Esophagus muscularis mucosa (tissue), 4 donors: ENCODE measurements around the gene NUP85. TPM values are rescaled to one million over a fixed set of nuclear protein-coding genes. Genes with fewer than 3 reads are reported as not detected.

Experiments used
- DNase-seq: peaks from one replicate; pipeline ENCODE4 v3.0.0-alpha.2; 2017; ENCODE audit errors: extremely low spot score
- H3K27ac ChIP-seq, 4 donors: fragments of 200-600 bp; sonication (generic); replicated peaks in 1 of 4; 1 replicate in 3 of 4; 2 replicates in 1 of 4; pipeline ENCODE4 v1.5.1; 2016 to 2019; ENCODE audit warnings: mild to moderate bottlenecking in 1 of 4
- H3K27me3 ChIP-seq, 4 donors: fragments of 200-600 bp; sonication (generic); one replicate each; pipeline versions ENCODE4 v1.5.1 to v1.6.0; 2016 to 2019
- H3K36me3 ChIP-seq, 4 donors: fragments of 200-600 bp; sonication (generic); one replicate each; pipeline ENCODE4 v1.5.1; 2016 to 2019
- H3K4me1 ChIP-seq, 4 donors: fragments of 200-600 bp; sonication (generic); one replicate each; pipeline ENCODE4 v1.5.1; 2016 to 2019
- H3K4me3 ChIP-seq, 4 donors: fragments of 200-600 bp; sonication (generic); 1 replicate in 2 of 4; 2 replicates in 2 of 4; pipeline ENCODE4 v1.5.1; 2016 to 2019; ENCODE audit warnings: mild to moderate bottlenecking in 4 of 4, moderate library complexity in 1 of 4
- H3K9me3 ChIP-seq, 4 donors: fragments of 200-600 bp; sonication (generic); 1 replicate in 3 of 4; 2 replicates in 1 of 4; pipeline ENCODE4 v1.5.1; 2016 to 2019
- CTCF ChIP-seq, 3 experiments: fragments of 200-600 bp in 2 of 3; fragments of 450-650 bp in 1 of 3; sonication (generic) in 2 of 3; IDR thresholded peaks; one replicate each; pipeline ENCODE4 v1.5.1; 2017 to 2019; ENCODE audit warnings: antibody characterized with exemption in 3 of 3, mild to moderate bottlenecking in 2 of 3, moderate library complexity in 1 of 3
- EP300 ChIP-seq: sonication (generic); formaldehyde crosslinking; IDR thresholded peaks from one replicate; pipeline ENCODE4 v1.6.1; 2017; ENCODE audit warnings: antibody characterized with exemption
- POLR2A ChIP-seq: fragments of 450-650 bp; IDR thresholded peaks from one replicate; pipeline ENCODE4 v1.6.1; 2017; ENCODE audit warnings: antibody characterized with exemption, moderate library complexity, mild to moderate bottlenecking, low read depth
- POLR2AphosphoS5 ChIP-seq, 2 donors: sonication (generic); formaldehyde crosslinking; IDR thresholded peaks; one replicate each; pipeline ENCODE4 v1.6.1; 2017; ENCODE audit warnings: antibody characterized with exemption in 2 of 2
- WGBS: methylation state at CpG from one replicate; pipeline ENCODE4 v1.1.5; 2018; 5-methylcytosine and 5-hydroxymethylcytosine counted together
- intact Hi-C: fragments of 100-400 bp; cut with DNase I; formaldehyde crosslinking; loops from one replicate; pipeline ENCODE4 v1.15.1; 2023
- total RNA-seq, 4 donors: library from RNA; depleted of rRNA; stranded (reverse); fragments of >200 nt; gene quantifications; one replicate each; pipeline versions ENCODE4 v1.1.0 to v1.2.1, GENCODE V29; 2016

Gene NUP85
- total RNA-seq, 4 donors from 2014 or later, result 20.4 to 32.4 (median 23.3) TPM

GRCh38 chr17:75267411-75268232 is 62.1 kb downstream of the NUP85 start:
- TF ChIP-seq POLR2AphosphoS5 (IDR thresholded peaks at IDR 0.05) (no peak), EP300 (no peak), CTCF (IDR thresholded peaks at IDR 0.05) (no peak), POLR2A (no peak)
- peaks cover 0 to 4% (median 0%) of the 10 kb centered on the region in 4 donors for H3K27me3 ChIP-seq
- no peak overlapping the region for H3K4me3 ChIP-seq
- no peaks in the 10 kb centered on the region for H3K9me3 ChIP-seq
- peaks cover 23 to 49% (median 39%) of the 10 kb centered on the region in 4 donors for H3K4me1 ChIP-seq
- no peak for DNase-seq
- intact Hi-C loops, result no loop called here
- 51% methylated on average over 13 of the region's 14 CpGs for WGBS
- H3K27ac ChIP-seq, result no peak overlapping the region
- peaks cover 25 to 49% (median 42%) of the 10 kb centered on the region in 4 donors for H3K36me3 ChIP-seq

- no peak for DNase-seq
- Histone ChIP-seq H3K9me3 (no peaks in the 10 kb centered on the region), H3K4me3 (peak overlapping the region; percentile 88 to 90 (median 90)), H3K27ac (peak overlapping the region; percentile 96 to 98 (median 97)), H3K27me3 (peaks cover 0 to 4% (median 0%) of the 10 kb centered on the region in 4 donors), H3K4me1 (peaks cover 27 to 57% (median 43%) of the 10 kb centered on the region in 4 donors), H3K36me3 (peaks cover 17 to 36% (median 25%) of the 10 kb centered on the region in 4 donors)
- 21% methylated on average over 6 of the region's 6 CpGs for WGBS
- TF ChIP-seq EP300 (no peak), POLR2A (no peak), POLR2AphosphoS5 (IDR thresholded peaks at IDR 0.05) (no peak), CTCF (IDR thresholded peaks at IDR 0.05) (no peak)
- intact Hi-C loops, result loop anchor here (5.0 kb wide), 1 partner anchor 137 kb away; the partner anchor contains the start of gene GRB2
Observed at GRCh38 chr17:75269844-75270217, 64.4 kb downstream of the NUP85 start.

GRCh38 chr17:75270218-75270965 is 64.9 kb downstream of the NUP85 start:
- Histone ChIP-seq H3K9me3 (no peaks in the 10 kb centered on the region), H3K36me3 (peaks cover 11 to 30% (median 20%) of the 10 kb centered on the region in 4 donors), H3K27ac (peak overlapping the region; percentile 96 to 98 (median 97)), H3K27me3 (peaks cover 0 to 4% (median 0%) of the 10 kb centered on the region in 4 donors), H3K4me3 (peak overlapping the region; percentile 88 to 90 (median 90)), H3K4me1 (peaks cover 27 to 57% (median 43%) of the 10 kb centered on the region in 4 donors)
- intact Hi-C loops, result loop anchor here (5.0 kb wide), 1 partner anchor 137 kb away; the partner anchor contains the start of gene GRB2
- DNase-seq, result no peak
- peak; percentile 48 to 67 for TF ChIP-seq POLR2AphosphoS5 (IDR thresholded peaks at IDR 0.05)
- TF ChIP-seq POLR2A, result no peak
- TF ChIP-seq CTCF (IDR thresholded peaks at IDR 0.05), result peak; percentile 34 to 39 (median 35)
- whole genome bisulfite sequencing, result 1% methylated on average over 34 of the region's 47 CpGs

- intact Hi-C loops, result loop anchor here (5.0 kb wide), 1 partner anchor 136 kb away; the partner anchor contains the start of gene GRB2
- Histone ChIP-seq H3K4me3 (peak within 1 kb of the TSS; percentile 88 to 90 (median 90)), H3K27me3 (peaks cover 0 to 4% (median 0%) of the 10 kb centered on the region in 4 donors), H3K4me1 (peaks cover 27 to 57% (median 43%) of the 10 kb centered on the region in 4 donors), H3K36me3 (peaks cover 6 to 25% (median 15%) of the 10 kb centered on the region in 4 donors), H3K9me3 (no peaks in the 10 kb centered on the region), H3K27ac (peak within 1 kb of the TSS; percentile 96 to 98 (median 97))
- WGBS, result 1% methylated on average over 14 of the region's 39 CpGs
- DNase-seq, result no peak
- TF ChIP-seq POLR2AphosphoS5 (IDR thresholded peaks at IDR 0.05), result peak in 1 of 2 donors; percentile 49
- peak; percentile 49 for TF ChIP-seq POLR2A
- TF ChIP-seq CTCF (IDR thresholded peaks at IDR 0.05), result no peak
Observed at GRCh38 chr17:75270966-75271232, 65.4 kb downstream of the NUP85 start, which contains the start of gene MIF4GD. Gene MIF4GD (minus strand): TSS chr17:75271231. CDS start chr17:75270195, 1,036 bp downstream.
